ENCODE data around the gene VASN. TPM values are rescaled to one million over a fixed set of nuclear protein-coding genes. Genes with fewer than 3 reads are reported as not detected.

Gene VASN
- total RNA-seq, result 62.7 and 63.1 TPM in 2 replicates
- long read RNA-seq, partial matches to known transcripts, result 0 of 1 reads
- long read RNA-seq, other reads (novel, unspliced or antisense), result 1 of 1 reads

DNA sequence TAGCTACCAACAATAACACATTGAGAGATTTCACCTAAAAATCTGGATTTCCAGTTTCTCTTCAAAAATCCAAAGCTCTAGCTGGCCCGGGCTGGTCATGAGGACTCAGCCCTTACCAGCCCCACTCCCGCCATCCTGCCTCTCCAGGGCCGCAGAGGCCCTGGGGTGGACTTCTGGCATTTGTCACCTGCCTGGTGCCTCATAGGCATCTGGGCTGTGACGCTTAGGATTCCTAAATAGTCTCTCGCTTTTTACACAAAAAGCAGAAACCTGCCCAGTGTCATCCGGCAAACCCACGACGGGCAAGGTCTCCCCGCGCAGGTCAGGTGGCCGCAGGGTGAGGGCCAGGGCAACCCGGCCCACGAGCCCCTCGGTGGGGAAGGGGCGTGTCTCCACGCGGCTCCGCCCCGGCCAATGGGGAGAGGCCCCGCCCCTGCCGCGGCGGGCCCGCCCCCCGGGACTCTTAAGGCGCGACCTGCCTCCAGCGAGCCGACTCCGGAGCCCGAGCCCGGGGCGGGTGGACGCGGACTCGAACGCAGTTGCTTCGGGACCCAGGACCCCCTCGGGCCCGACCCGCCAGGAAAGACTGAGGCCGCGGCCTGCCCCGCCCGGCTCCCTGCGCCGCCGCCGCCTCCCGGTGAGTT lies at the start of gene VASN:
Gene VASN, plus strand, starts transcription at position 492 of the 644 bp plus-strand sequence. CDS start 9,030 bp downstream, outside the sequence.
- peak within 1 kb of the TSS; percentile 89 for H3K4me3 Mint-ChIP-seq (ENCODE audit: unreplicated experiment)
- peak; percentile 93 for DNase-seq (ENCODE audit: extremely low spot score, unreplicated experiment)
- no peaks in the 10 kb centered on the region for H3K9me3 Mint-ChIP-seq (ENCODE audit: unreplicated experiment)
- H3K36me3 Mint-ChIP-seq (ENCODE audit: unreplicated experiment), result peaks cover 2% of the 10 kb centered on the region
- peak within 1 kb of the TSS; percentile 89 for H3K27ac Mint-ChIP-seq (ENCODE audit: unreplicated experiment)
- TF ChIP-seq, protein P1, sequence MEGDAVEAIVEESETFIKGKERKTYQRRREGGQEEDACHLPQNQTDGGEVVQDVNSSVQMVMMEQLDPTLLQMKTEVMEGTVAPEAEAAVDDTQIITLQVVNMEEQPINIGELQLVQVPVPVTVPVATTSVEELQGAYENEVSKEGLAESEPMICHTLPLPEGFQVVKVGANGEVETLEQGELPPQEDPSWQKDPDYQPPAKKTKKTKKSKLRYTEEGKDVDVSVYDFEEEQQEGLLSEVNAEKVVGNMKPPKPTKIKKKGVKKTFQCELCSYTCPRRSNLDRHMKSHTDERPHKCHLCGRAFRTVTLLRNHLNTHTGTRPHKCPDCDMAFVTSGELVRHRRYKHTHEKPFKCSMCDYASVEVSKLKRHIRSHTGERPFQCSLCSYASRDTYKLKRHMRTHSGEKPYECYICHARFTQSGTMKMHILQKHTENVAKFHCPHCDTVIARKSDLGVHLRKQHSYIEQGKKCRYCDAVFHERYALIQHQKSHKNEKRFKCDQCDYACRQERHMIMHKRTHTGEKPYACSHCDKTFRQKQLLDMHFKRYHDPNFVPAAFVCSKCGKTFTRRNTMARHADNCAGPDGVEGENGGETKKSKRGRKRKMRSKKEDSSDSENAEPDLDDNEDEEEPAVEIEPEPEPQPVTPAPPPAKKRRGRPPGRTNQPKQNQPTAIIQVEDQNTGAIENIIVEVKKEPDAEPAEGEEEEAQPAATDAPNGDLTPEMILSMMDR (IDR thresholded peaks at IDR 0.05), result no peak
- H3K4me1 Mint-ChIP-seq (ENCODE audit: unreplicated experiment), result peaks cover 55% of the 10 kb centered on the region
- H3K27me3 Mint-ChIP-seq (ENCODE audit: unreplicated experiment), result no peaks in the 10 kb centered on the region

DNA sequence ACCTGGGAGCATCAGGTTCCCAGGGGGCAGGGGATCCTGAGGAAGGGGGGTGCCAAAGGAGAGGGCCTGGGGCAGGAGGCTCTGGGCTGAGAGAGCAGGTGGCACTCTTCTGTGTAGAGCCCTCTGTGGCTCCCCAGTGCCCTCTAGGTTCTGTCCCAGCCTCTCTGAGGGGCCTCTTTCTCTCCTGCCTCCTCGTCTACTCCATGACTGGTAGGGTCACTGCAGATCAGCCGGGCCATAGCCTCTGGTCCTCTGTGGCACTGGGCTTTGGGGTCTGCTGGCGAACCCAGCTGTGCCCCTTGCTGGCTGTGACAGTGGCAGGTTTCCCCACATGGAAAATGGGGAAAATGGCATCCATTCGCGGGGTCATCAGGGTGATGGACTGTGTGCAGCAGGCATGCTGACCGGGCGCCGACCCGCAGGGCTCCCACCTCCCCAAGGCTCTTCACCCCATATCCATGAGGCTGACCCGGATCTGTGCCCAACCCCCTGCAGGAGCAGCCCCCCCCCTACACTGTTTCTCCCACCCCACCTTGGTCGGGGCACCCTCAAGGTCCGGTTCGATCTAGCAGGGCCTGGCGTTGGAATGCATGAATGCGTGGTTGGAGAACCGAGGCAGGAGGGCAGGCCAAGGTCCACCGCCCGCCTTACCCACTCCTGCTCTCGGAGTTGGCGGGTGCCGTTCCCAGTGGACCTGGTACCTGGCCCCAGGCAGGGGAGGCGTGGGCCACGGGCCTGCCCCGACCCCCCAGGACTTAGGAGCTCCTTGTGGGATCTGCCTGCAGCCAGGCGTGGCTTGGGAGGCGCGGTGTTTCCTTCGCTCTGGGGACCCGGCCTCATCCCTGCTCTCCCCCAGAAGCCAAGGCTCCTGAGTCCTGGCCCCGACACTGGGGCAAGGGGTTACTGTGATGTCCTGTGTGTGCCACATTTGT lies 49.3 kb upstream of the VASN start:
- no peaks in the 10 kb centered on the region for H3K9me3 Mint-ChIP-seq (ENCODE audit: unreplicated experiment)
- no peaks in the 10 kb centered on the region for H3K27me3 Mint-ChIP-seq (ENCODE audit: unreplicated experiment)
- H3K36me3 Mint-ChIP-seq (ENCODE audit: unreplicated experiment), result no peaks in the 10 kb centered on the region
- TF ChIP-seq, protein P1 (IDR thresholded peaks at IDR 0.05), result no peak
- peaks cover 65% of the 10 kb centered on the region for H3K4me1 Mint-ChIP-seq (ENCODE audit: unreplicated experiment)
- no peak overlapping the region for H3K27ac Mint-ChIP-seq (ENCODE audit: unreplicated experiment)
- DNase-seq (ENCODE audit: extremely low spot score, unreplicated experiment), result no peak
- H3K4me3 Mint-ChIP-seq (ENCODE audit: unreplicated experiment), result no peak overlapping the region

DNA sequence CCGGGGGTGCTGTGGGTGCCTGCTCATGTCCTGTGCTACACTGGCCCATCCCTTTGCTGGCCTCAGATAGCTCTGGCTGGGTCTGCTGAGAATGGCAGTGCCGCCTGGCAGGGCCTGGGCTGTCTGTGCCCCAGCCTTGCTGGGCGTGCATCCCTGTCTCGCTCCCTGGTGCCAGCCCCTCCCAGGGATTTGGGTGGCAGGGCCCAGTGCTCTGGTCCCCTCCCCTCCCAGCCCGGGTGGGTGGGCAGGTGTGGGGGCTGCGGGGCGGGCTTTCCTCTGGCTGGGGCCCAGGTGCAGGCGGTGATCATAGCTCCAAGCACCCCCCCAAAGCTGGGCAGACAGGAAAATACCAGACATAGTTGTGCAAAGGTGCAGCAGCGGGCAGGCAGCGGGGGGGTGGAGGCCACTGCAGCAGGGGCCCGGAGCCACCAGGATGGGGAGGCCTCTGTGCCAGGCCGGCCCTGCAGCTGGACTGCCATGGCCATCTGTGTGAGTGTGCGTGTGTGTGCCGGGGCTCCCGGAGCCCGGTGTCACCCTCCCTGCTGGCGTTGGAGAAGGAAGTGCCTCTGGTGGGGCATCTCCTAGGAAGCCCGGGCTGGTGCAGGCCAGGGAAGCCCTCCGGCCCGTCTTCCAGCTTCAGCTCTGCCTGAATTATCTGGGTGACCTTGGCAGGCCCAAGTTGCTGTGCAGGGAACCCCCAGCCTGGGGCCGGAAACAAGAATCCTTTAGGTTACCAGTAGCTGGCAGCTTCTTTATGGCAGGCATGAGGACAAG lies 48.4 kb upstream of the VASN start:
- peaks cover 60% of the 10 kb centered on the region for H3K4me1 Mint-ChIP-seq (ENCODE audit: unreplicated experiment)
- peak overlapping the region; percentile 70 for H3K27ac Mint-ChIP-seq (ENCODE audit: unreplicated experiment)

DNA sequence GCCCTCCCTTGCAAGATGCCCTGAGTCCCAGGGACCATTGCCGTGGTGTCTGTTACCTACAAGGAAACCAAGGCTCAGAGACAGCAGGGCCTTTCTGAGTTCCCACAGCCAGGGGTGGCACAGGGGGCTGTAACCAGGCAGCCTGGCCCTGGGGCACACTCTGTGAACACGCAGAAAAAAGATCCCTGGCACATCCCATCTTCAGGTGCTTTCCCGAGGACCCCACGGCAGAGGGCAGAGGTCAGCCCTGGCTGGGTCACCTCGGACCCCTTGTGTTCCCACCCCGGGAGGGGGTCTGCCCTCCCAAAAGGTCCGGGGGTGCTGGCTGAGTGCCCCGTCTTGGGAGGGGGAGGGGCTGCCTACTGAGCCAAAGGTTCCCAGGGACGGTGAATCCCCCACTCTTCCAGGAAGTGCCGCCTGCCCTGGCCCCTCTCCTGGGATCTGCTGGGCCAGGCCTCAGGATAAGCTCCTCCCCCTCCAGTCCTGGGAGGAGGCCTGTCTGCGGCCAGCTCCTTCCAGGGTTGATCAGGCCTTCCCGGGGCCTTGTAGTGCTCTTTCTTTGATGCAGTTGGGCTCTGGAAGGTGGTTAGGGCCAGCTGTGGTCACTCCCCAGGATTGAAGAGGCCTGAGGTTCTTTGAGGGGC lies 47.7 kb upstream of the VASN start:
- peak overlapping the region; percentile 40 for H3K4me3 Mint-ChIP-seq (ENCODE audit: unreplicated experiment)
- H3K4me1 Mint-ChIP-seq (ENCODE audit: unreplicated experiment), result peaks cover 59% of the 10 kb centered on the region
- DNase-seq (ENCODE audit: extremely low spot score, unreplicated experiment), result no peak
- H3K27me3 Mint-ChIP-seq (ENCODE audit: unreplicated experiment), result no peaks in the 10 kb centered on the region
- TF ChIP-seq, protein P1 (IDR thresholded peaks at IDR 0.05), result no peak
- peak overlapping the region; percentile 70 for H3K27ac Mint-ChIP-seq (ENCODE audit: unreplicated experiment)
- H3K9me3 Mint-ChIP-seq (ENCODE audit: unreplicated experiment), result no peaks in the 10 kb centered on the region
- no peaks in the 10 kb centered on the region for H3K36me3 Mint-ChIP-seq (ENCODE audit: unreplicated experiment)

More for the DNA sequence above, 48.4 kb upstream of the VASN start:
- no peaks in the 10 kb centered on the region for H3K36me3 Mint-ChIP-seq (ENCODE audit: unreplicated experiment)
- H3K27me3 Mint-ChIP-seq (ENCODE audit: unreplicated experiment), result no peaks in the 10 kb centered on the region
- DNase-seq (ENCODE audit: extremely low spot score, unreplicated experiment), result no peak
- no peak overlapping the region for H3K4me3 Mint-ChIP-seq (ENCODE audit: unreplicated experiment)
- no peaks in the 10 kb centered on the region for H3K9me3 Mint-ChIP-seq (ENCODE audit: unreplicated experiment)
- TF ChIP-seq, protein P1 (IDR thresholded peaks at IDR 0.05), result no peak

Data from osteocyte (in vitro differentiated cells).